HG03196 (cell line): ENCODE results near the gene TMC2.

ENCODE experiments used
- ATAC-seq: cut with Tn5 transposase; IDR thresholded peaks from one replicate; pipeline ENCODE4 v1.9.1; 2021; ENCODE audit not compliant: unreplicated experiment

TMC2 gene

DNA sequence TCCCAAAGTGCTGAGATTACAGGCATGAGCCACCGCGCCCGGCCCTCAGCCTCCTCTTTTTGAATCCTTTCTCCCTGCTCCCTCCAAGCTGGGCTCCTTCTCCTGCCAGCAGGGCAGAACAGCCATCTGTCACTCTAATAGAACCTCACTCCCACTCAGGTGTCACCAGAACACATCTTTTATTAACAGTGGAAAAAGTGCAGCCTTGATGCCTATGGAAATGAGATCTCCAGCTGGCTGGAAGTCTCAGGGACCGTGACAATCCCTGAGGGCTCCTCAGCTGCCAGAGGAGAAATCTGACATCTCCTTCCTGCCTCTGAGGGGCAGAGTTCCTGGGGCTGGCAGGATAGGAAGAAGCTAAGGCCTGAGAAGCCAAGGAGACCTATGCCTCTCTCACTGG lies 28.0 kb downstream of the TMC2 start:
- ATAC-seq = no peak

- ATAC-seq = no peak
Measured at GRCh38 chr20:2575682-2576081, 39.3 kb downstream of the TMC2 start.

- no peak for ATAC-seq
Measured at GRCh38 chr20:2576317-2576727, 39.9 kb downstream of the TMC2 start.

DNA sequence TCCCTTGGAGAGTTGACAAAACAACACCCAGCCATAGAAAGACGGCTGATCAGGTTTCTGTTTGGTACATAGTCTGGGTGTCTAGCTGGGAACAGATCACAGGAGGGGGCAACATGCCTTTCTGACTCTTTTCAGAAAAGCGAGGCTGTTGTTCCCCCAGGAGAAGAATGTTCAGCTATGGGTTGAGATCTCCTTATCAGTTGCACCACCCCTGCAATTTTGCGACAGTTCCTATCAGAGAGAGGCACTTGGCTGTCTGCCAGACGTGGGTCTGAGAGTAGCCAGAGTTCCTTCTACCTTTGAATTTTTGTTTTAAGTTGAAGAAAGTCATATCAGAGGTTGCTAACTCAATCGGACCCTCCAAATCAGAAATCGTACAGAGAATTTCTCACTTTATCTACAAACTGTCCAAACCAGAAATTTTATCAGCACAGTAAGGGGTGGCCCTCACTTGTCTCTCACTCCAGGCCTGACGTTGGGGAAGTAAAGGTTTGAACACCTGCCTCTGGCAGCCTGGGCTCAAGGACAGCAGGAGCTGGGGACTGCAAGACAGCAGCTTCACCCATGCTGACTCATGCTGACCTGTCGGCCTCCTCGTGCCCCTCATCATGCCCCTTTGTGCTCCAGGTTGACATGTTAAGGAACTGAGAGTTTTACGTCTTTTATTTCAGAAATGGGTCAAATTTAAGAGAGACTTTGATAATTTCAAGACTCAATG lies 42.3 kb downstream of the TMC2 start:
- no peak for ATAC-seq

DNA sequence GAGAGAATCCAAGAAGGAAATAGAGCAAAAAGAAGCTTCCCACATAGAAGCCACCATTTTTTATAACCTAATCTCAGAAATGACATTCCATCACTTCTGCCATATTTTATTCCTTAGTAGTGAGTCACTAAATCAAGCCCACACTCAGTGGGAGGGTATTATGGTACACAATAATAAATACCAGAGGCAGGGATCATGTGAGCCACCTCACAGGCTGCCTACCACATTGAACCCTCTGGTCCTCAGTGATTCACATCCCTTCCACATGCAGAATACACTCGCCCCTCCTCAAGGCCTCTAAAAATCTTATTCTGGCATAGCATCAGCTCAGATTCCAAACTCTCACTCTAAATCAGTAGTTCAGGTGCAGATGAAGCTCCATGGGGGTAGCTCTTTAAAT lies 49.4 kb downstream of the TMC2 start:
- ATAC-seq = no peak

GRCh38 chr20:2593756-2594155 lies 57.4 kb downstream of the TMC2 start:
- ATAC-seq = no peak

DNA sequence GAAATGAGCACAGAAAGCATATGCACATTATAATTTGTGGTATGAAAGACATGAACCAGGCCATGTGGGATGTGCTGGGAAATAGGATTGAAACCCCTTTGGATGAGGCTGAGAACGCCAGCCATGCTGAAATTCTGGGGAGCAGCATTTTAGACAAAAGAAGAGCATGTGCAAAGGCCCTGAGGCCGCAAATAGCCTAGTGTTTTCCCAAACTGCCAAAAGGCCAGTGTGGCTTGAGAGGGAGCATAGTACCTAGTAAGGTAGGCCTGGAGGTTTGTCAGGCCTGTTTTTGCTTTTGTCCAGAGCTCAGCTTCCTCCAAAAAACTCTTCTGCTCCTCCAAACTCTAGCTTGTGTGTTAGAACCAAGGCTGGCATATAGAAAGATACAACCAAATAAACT lies 58.7 kb downstream of the TMC2 start:
- no peak for ATAC-seq

DNA sequence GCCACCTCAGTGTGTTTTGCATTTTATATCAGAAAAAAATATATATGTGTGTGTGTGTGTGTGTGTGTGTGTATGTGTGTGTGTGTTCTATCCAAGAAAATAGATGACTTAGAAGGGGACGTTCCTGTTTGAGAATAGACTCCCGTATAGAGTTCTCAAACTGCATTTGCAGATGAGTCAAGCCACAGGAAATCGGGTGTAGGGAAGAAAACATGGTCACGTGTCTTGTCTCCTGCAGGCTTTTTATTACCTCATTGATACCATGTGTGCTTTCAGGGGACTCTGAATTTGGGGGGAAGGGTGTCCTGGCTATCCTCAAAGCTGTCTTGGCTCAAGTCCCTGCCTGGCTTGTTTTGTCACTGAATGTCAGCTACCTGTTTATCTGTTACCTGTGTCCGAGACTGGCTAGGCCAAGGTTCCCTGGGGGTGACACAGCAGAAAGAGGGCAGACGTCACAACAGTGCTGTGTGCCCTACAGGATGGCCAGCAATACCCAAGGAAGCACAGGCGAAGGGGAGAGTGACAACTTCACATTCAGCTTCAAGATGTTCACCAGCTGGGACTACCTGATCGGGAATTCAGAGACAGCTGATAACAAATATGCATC lies 60.4 kb downstream of the TMC2 start:
- no peak for ATAC-seq

DNA sequence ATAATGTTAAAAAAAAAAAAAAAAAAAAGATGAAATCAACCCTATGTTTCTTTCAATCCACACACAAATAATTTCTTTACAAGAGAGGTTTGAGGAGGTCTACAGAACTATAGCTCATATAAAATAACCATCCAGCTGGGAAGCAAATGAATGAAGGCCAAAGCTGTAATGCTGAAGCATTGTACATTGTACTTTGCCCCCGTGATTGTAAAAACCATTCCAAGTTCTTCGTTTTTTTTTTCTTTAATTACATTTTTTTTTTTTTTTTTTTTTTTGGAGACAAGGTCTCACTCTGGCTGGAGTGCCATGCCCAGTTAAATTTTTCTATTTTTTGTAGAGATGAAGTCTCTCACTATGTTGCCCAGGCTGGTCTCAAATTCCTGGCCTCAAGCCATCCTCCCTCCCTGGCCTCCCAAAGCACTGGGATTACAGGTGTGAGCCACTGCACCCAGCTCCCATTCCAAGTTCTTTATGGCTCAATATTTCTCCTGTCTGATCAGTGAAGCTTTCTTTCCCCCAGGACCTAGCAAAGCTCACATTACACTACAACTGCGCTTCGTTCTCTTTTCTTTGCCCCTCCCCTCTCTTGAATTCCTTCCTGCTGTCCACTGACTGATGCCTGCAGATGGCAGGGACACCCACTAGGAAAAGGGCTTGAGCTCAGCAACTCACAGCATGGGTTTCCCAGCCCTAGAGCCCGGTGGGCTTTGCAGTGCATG lies 63.1 kb downstream of the TMC2 start:
- no peak for ATAC-seq

DNA sequence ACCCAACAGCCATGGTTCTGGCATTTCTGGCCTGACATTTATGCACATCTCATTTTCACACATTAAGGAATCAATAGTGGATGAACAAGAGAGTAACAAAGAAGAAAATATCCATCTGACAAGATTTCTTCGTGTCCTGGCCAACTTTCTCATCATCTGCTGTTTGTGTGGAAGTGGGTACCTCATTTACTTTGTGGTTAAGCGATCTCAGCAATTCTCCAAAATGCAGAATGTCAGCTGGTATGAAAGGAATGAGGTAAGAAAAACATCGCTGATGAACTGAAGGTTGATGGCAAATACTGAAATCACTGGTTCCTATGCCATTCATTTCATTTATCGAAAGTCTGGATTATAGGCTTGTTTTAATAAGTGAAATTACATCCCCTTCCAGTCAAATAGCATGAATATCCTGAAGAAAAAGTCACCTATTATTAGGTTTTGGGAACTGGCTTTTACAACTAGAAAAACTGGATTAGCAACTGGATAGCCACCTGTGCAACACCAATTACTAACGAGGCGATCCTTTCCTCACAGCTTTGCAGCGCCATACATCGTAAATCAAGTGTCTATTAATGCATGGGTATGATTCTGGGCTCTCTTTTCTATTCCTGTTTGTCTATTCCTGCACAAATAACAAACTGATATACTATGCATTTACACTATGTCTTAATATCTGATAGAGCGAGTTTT lies 65.8 kb downstream of the TMC2 start:
- no peak for ATAC-seq

- ATAC-seq = no peak
Measured at GRCh38 chr20:2602746-2603145, 66.4 kb downstream of the TMC2 start.

DNA sequence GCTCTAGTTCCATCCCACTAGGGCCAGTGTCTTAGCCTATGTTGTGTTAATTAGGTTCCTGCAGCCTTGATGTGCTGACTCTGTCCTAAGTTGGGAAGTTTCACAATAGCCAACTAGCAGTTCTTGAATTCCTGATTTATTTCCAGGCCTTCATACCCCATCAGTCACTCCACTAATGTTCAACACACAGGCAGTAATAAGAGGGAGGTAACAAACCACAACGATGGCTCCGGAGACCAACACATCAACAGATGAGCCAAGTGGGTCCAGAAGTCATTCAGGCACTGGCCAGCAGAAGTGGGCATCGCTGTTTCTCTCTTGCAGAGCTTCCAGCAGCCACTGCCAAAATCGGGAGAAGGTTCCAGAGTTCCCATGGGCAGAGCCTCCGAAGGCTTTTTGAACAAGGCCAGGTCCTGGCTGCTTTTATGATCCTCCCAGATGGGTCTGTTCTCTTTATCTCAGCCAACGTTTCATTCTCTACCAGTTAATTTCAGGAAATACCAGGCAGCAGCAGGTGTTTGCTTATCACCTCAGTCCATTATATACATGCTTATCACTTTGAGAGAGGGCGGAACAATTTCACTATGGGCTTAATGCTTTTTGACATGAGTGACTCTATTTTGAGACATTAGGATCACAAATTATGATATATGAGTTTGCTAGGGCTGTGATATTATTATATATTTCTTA lies 67.6 kb downstream of the TMC2 start:
- ATAC-seq = no peak

GRCh38 chr20:2604506-2604835 lies 68.1 kb downstream of the TMC2 start:
- ATAC-seq = no peak

- no peak for ATAC-seq
Measured at GRCh38 chr20:2606507-2607006, 70.2 kb downstream of the TMC2 start.

DNA sequence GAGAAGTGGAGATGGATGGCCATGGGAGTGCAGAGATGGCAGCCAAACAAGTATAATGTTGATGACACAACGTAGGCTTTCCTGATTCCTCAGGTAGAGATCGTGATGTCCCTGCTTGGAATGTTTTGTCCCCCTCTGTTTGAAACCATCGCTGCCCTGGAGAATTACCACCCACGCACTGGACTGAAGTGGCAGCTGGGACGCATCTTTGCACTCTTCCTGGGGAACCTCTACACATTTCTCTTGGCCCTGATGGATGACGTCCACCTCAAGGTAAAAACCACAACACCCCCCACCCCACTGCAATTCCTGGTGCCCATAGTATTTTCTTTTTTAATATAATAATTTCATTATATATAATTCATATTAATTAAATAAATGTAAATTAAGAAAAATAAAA lies 74.0 kb downstream of the TMC2 start:
- no peak for ATAC-seq

DNA sequence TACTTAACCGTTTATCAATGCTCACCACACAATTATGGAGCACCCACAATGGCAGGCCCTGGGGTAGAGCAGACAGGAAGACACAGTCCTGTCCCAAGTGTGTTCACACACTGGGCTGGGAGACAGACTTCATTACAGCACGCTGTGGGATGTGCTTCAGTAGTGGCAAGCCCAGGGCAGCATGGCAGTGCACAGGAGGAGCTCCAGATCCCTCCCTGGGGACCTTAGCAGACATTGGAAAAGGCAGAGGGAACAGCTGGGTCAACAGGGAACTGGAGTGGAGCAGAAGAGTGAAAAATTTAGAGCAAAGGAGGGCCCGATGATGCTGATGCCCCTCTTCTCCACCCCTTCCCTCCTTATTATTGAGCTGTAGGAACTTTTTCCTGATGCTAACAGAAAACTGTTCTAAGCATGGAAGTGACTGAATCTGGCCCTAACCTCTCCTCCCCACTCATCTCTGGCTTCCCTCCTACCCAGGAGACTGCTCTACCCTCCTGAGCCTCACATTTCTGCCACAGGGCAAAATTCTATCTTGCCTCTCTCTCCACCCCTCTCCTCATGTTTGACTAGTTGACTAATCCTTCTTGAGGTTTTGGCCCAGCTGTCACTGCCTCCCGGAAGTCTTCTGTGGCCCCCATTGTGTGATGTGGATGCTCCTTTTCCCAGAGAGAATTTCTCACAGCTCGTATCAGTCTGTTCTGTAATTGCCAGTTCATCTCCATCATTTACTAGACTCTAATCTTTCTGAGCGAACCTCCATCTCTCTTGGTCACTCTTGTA lies 74.8 kb downstream of the TMC2 start:
- no peak for ATAC-seq

GRCh38 chr20:2612073-2612472 lies 75.7 kb downstream of the TMC2 start:
- no peak for ATAC-seq

GRCh38 chr20:2616634-2617033 lies 80.3 kb downstream of the TMC2 start:
- ATAC-seq = no peak

DNA sequence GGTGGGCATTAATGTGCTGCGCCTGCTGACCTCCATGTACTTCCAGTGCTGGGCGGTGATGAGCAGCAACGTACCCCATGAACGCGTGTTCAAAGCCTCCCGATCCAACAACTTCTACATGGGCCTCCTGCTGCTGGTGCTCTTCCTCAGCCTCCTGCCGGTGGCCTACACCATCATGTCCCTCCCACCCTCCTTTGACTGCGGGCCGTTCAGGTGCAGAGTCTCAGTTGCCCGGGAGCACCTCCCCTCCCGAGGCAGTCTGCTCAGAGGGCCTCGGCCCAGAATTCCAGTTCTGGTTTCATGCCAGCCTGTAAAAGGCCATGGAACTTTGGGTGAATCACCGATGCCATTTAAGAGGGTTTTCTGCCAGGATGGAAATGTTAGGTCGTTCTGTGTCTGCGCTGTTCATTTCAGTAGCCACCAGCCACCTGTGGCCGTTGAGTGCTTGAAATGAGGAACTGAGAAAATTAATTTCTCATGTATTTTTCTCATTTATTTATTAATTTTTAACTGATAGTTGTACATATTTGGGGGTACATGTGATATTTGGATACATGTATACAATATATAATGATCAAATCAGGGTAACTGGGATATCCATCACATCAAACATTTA lies 80.8 kb downstream of the TMC2 start:
- ATAC-seq = no peak

- no peak for ATAC-seq
Measured at GRCh38 chr20:2618815-2619214, 82.4 kb downstream of the TMC2 start.
